ENCODE data around the gene RAB7B.
A peak's percentile ranks its signal among the peaks of the same experiment; 100 is the strongest.

The RAB7B gene

DNA sequence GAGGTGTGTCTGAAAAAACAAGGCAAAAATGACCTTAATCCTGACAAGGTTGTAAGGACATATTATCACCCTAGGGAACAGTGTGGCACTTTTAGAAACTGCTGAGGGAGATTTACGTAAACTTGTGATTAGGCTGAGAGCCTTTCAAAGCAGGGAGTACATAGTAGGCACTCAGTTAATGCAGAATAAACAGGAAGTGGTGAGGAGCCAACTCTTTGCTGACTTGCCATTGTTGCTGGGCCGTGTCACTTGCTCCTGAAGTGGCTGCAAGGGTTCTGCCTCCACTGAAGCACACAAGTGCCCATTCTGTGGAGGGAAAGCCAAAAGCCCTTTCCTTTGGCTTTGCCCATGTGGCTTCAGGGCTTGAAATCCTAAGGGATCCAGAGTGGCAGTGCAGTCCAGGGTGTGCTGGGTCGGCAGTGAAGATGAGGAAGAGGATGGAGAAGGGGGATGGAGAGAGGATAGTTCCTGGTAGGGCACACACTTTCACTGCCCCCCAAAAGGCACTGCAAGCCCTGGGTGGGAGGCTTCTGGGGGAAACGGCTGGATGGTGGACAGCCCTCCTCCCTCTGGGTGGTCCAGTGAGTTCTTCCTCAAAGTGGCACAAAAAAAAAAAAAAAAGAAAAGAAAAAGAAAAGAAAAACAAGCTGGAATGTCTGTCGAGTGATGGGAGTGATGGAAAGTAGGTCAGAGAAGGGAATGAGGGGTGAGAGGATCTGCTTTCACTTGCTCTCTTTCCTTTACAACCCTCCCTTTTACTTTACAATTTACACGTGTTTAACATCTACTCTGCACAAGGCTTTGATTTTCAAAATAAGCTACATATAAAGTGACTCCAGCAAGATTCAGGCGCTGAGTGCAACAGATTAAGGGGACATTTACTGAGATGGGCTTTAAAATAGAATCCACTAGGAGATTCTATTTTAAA is 36.1 kb upstream of the RAB7B start:
- no peak overlapping the region for H2AFZ ChIP-seq (ENCODE audit: low read depth, low read length, severe bottlenecking)
- H3K4me2 ChIP-seq (ENCODE audit: low read depth, low read length, poor library complexity, severe bottlenecking) = peak overlapping the region; percentile 47
- no peaks in the 10 kb centered on the region for H3K9me2 ChIP-seq (replicated peaks; ENCODE audit: insufficient read depth, low read length)
- peak overlapping the region; percentile 11; the same call in 1 of the 2 replicates for H3K9ac ChIP-seq (ENCODE audit: low read length)
- H3F3A ChIP-seq (ENCODE audit: insufficient read depth) = peaks cover 43% of the 10 kb centered on the region
- H3K27me3 ChIP-seq (ENCODE audit: low read length) = no peaks in the 10 kb centered on the region
- no peaks in the 10 kb centered on the region for H3K36me3 ChIP-seq (ENCODE audit: low read length)
- H3K9me3 ChIP-seq (ENCODE audit: insufficient read depth, low read length) = no peaks in the 10 kb centered on the region
- peak overlapping the region; percentile 49 for H3K27ac ChIP-seq (ENCODE audit: low read depth, low read length)
- H4K20me1 ChIP-seq (ENCODE audit: low read depth, low read length) = no peaks in the 10 kb centered on the region
- H3K4me3 ChIP-seq (ENCODE audit: insufficient read depth, low read length, poor library complexity, severe bottlenecking) = no peak overlapping the region
- no peak for TF ChIP-seq EZH2phosphoT487 (conservative IDR thresholded peaks at IDR 0.05; ENCODE audit: low read length)
- TF ChIP-seq, protein P1, sequence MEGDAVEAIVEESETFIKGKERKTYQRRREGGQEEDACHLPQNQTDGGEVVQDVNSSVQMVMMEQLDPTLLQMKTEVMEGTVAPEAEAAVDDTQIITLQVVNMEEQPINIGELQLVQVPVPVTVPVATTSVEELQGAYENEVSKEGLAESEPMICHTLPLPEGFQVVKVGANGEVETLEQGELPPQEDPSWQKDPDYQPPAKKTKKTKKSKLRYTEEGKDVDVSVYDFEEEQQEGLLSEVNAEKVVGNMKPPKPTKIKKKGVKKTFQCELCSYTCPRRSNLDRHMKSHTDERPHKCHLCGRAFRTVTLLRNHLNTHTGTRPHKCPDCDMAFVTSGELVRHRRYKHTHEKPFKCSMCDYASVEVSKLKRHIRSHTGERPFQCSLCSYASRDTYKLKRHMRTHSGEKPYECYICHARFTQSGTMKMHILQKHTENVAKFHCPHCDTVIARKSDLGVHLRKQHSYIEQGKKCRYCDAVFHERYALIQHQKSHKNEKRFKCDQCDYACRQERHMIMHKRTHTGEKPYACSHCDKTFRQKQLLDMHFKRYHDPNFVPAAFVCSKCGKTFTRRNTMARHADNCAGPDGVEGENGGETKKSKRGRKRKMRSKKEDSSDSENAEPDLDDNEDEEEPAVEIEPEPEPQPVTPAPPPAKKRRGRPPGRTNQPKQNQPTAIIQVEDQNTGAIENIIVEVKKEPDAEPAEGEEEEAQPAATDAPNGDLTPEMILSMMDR (IDR thresholded peaks at IDR 0.05; ENCODE audit: insufficient read depth, low read length, poor library complexity, severe bottlenecking) = no peak
- H3K79me2 ChIP-seq (ENCODE audit: insufficient read depth, low read length) = no peaks in the 10 kb centered on the region

DNA sequence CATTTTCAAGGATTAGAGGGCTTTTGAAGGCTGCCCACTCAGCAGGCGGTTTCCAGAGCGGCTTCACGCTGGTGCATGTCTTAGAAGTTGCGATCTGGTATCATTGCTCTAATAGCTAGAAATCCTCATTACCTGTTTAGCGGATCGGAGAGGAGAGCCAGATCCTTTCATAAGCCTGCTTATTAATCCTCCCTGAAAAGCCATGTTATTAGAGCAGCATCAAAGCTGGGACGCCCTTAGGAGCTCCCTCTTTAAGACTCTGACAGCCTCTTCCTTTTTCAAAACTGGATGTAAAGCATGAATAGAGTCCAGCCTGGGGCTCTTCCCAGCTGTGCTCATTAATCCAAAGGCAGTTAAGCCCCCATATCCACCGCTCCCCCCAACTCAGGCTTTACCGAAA is 34.4 kb upstream of the RAB7B start:
- Histone ChIP-seq H3K27ac (ENCODE audit: low read depth, low read length) (peak overlapping the region; percentile 67), H3F3A (ENCODE audit: insufficient read depth) (peaks cover 39% of the 10 kb centered on the region), H2AFZ (ENCODE audit: low read depth, low read length, severe bottlenecking) (no peak overlapping the region), H3K9me2 (replicated peaks; ENCODE audit: insufficient read depth, low read length) (no peaks in the 10 kb centered on the region), H4K20me1 (ENCODE audit: low read depth, low read length) (no peaks in the 10 kb centered on the region), H3K4me3 (ENCODE audit: insufficient read depth, low read length, poor library complexity, severe bottlenecking) (no peak overlapping the region), H3K4me2 (ENCODE audit: low read depth, low read length, poor library complexity, severe bottlenecking) (peak overlapping the region; percentile 66), H3K79me2 (ENCODE audit: insufficient read depth, low read length) (no peaks in the 10 kb centered on the region), H3K27me3 (ENCODE audit: low read length) (no peaks in the 10 kb centered on the region), H3K9me3 (ENCODE audit: insufficient read depth, low read length) (no peaks in the 10 kb centered on the region), H3K9ac (ENCODE audit: low read length) (peak overlapping the region; percentile 48; the same call in 1 of the 2 replicates), H3K36me3 (ENCODE audit: low read length) (no peaks in the 10 kb centered on the region)
- no peak for TF ChIP-seq EZH2phosphoT487 (conservative IDR thresholded peaks at IDR 0.05; ENCODE audit: low read length)
- TF ChIP-seq, protein P1 (IDR thresholded peaks at IDR 0.05; ENCODE audit: insufficient read depth, low read length, poor library complexity, severe bottlenecking) = no peak

DNA sequence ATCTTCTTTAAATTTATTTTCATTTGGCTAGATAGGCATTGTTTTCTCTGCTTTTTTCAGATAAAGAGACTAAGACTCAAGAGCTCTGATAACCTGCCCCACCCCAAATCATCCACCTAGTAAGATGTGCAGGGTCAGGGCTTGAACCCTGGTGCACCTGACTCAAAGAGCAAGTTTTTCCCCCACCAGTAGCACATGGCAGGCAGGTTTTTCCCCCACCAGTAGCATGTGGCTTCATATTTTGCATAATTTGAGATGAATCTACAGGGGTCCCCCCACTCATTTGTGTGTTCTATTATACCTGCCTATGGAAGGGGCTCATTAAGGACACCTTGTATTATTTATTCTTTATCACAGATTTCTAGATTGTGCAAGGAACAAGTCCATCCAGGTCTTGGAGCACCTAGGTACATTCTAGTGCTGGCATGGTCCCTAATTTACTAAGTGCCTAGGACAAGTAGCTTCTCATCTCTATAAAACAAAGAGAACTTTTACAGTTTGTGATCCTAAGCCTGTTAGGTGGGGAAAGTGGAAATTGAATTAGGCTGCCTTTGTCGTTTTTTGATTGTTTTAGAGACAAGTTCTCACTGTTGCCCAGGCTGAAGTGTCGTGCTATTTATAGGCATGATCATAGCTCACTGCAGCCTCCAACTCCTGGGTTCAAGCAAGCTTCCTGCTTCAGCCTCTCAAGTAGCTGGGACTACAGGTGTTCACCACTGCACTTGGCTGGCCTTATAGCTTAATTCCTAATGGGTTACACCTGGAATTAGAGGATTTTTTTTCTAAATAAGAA is 33.7 kb upstream of the RAB7B start:
- H3K9me3 ChIP-seq (ENCODE audit: insufficient read depth, low read length) = no peaks in the 10 kb centered on the region
- no peaks in the 10 kb centered on the region for H3K27me3 ChIP-seq (ENCODE audit: low read length)
- H3F3A ChIP-seq (ENCODE audit: insufficient read depth) = peaks cover 38% of the 10 kb centered on the region
- no peak overlapping the region for H2AFZ ChIP-seq (ENCODE audit: low read depth, low read length, severe bottlenecking)
- H3K9me2 ChIP-seq (replicated peaks; ENCODE audit: insufficient read depth, low read length) = no peaks in the 10 kb centered on the region
- no peak overlapping the region for H3K4me3 ChIP-seq (ENCODE audit: insufficient read depth, low read length, poor library complexity, severe bottlenecking)
- H4K20me1 ChIP-seq (ENCODE audit: low read depth, low read length) = no peaks in the 10 kb centered on the region
- H3K36me3 ChIP-seq (ENCODE audit: low read length) = no peaks in the 10 kb centered on the region
- TF ChIP-seq EZH2phosphoT487 (conservative IDR thresholded peaks at IDR 0.05; ENCODE audit: low read length) = no peak
- TF ChIP-seq, protein P1 (IDR thresholded peaks at IDR 0.05; ENCODE audit: insufficient read depth, low read length, poor library complexity, severe bottlenecking) = no peak
- peak overlapping the region; percentile 67 for H3K27ac ChIP-seq (ENCODE audit: low read depth, low read length)
- peak overlapping the region; percentile 48; the same call in 1 of the 2 replicates for H3K9ac ChIP-seq (ENCODE audit: low read length)
- H3K4me2 ChIP-seq (ENCODE audit: low read depth, low read length, poor library complexity, severe bottlenecking) = peak overlapping the region; percentile 66
- no peaks in the 10 kb centered on the region for H3K79me2 ChIP-seq (ENCODE audit: insufficient read depth, low read length)
